AML-193 (cell line): Measurements from ENCODE around the gene ACTRT3.

ENCODE experiments used
- DNase-seq, 2 experiments: peaks; one replicate each; lab custom pipeline; 2025; lab: John Stamatoyannopoulos, UW

Gene ACTRT3

GRCh38 chr3:169769287-169770181, at the start of gene ACTRT3:
ACTRT3 (minus strand) TSS chr3:169769561; CDS start chr3:169769520, 41 bp downstream.
- DNase-seq = peak; percentile 62 to 68

- DNase-seq = no peak
Measured at GRCh38 chr3:169818316-169818715, 49.0 kb upstream of the ACTRT3 start.

- DNase-seq = no peak
Measured at GRCh38 chr3:169815590-169816150, 46.3 kb upstream of the ACTRT3 start.

GRCh38 chr3:169813757-169814517, 44.6 kb upstream of the ACTRT3 start:
- peak; percentile 72 to 74 for DNase-seq

GRCh38 chr3:169813278-169813677, 43.9 kb upstream of the ACTRT3 start:
- no peak for DNase-seq

GRCh38 chr3:169812332-169813235, 43.2 kb upstream of the ACTRT3 start, which contains the start of the genes LRRC34 and LRRIQ4:
LRRC34 (minus strand) TSS chr3:169812904; CDS start chr3:169812548, 356 bp downstream.
LRRIQ4 (plus strand) TSS chr3:169812870; CDS start chr3:169821922, 9,052 bp downstream.
- peak; percentile 71 to 80 for DNase-seq

- peak; percentile 64 to 78 for DNase-seq
Measured at GRCh38 chr3:169811631-169812331, 42.4 kb upstream of the ACTRT3 start.

GRCh38 chr3:169809230-169809795, 40.0 kb upstream of the ACTRT3 start:
- peak; percentile 24 to 27 for DNase-seq

- no peak for DNase-seq
Measured at GRCh38 chr3:169804681-169805080, 35.3 kb upstream of the ACTRT3 start.

- no peak for DNase-seq
Measured at GRCh38 chr3:169792359-169792758, 23.0 kb upstream of the ACTRT3 start.

GRCh38 chr3:169790687-169791429, 21.5 kb upstream of the ACTRT3 start:
- no peak for DNase-seq

- no peak for DNase-seq
Measured at GRCh38 chr3:169790219-169790618, 20.9 kb upstream of the ACTRT3 start.

- no peak for DNase-seq
Measured at GRCh38 chr3:169787791-169788190, 18.4 kb upstream of the ACTRT3 start.

- DNase-seq = no peak
Measured at GRCh38 chr3:169787120-169787519, 17.8 kb upstream of the ACTRT3 start.

GRCh38 chr3:169781209-169781855, 12.0 kb upstream of the ACTRT3 start:
- DNase-seq = no peak

GRCh38 chr3:169780742-169781141, 11.4 kb upstream of the ACTRT3 start:
- no peak for DNase-seq

- DNase-seq = no peak
Measured at GRCh38 chr3:169777822-169778221, 8.5 kb upstream of the ACTRT3 start.

GRCh38 chr3:169774186-169774585, 4.8 kb upstream of the ACTRT3 start:
- no peak for DNase-seq
